NCI-H226 (cell line): ENCODE results near the gene ADARB2.

Experiments used
- DNase-seq: peaks from one replicate; pipeline ENCODE4 v3.0.0-alpha.2; 2015

The ADARB2 gene

DNA sequence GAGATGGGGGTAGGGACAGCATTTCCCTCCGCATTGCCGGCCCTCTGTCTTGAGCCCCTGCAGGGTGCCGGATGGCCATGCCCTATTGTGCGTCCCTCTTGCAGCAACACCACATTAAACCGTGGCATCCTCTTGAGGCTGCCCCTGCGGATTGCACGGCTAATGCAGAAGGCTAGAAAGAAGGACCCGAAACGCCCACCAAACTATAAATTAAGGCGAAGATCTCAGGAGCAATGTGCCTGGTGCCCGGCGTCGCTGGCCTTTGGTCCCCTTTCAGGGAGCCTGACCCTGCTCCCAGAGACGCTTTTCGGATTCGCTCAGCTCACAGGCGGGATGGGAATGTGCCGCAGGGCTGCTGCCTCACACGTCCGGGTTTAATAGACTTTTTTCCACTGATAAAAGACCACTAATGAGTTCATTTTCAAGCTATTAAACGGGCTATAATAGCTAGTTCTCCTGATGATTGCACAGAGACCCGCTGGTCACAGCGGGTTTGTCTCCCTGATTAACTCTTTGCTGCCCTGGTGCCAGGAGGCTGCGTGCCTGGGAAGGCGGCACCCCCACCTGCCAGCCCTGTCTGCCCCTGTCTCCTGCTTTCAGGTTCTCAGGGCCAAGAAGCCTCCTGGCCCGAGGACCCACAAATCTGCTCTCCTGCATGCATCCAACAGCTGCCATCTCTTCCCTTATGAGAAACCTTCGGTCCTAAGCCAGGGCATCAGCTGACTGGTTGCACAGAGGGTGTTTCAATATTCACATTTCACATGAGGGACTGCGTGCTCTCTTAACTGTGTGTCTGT, 128.3 kb downstream of the ADARB2 start:
- DNase-seq: no peak

DNA sequence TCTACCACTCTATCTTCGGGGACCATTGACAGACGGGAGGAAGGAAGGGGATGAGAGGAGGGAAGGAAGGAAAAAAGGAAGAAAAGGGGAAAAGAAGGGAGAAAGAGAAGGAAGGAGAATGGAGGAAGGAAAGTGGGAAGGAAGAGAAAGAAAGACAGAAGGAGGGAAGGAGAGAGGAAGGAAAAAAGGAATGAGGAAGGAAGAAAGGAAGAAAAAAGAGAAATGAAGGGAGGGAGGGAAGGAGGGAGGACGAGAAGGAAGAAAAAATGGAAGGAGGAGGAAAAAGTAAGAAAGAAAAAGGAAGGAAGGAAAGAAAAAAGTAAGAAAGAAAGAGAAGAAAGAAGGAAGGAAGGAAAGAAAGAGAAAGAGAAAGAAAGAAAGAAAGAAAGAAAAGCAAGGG, 128.9 kb downstream of the ADARB2 start:
- no peak for DNase-seq

DNA sequence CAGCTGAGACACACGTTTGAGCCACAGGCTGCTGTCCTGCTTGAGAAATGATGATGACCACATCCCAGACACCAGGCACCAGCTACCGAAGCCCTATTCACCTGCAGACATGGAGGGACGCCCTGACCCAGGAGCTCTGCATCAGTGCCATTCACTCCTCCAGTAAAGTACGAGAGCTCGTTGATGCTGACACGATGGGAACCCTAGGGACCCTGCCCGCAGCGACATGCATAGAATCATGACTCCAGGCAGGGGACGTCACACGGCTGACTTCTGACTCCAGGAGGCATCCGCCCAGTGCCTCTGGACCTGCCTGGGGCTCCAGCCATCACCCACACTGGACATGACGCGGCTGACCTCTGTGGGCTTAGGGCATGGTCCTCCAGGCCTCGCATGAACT, 129.9 kb downstream of the ADARB2 start:
- no peak for DNase-seq

DNA sequence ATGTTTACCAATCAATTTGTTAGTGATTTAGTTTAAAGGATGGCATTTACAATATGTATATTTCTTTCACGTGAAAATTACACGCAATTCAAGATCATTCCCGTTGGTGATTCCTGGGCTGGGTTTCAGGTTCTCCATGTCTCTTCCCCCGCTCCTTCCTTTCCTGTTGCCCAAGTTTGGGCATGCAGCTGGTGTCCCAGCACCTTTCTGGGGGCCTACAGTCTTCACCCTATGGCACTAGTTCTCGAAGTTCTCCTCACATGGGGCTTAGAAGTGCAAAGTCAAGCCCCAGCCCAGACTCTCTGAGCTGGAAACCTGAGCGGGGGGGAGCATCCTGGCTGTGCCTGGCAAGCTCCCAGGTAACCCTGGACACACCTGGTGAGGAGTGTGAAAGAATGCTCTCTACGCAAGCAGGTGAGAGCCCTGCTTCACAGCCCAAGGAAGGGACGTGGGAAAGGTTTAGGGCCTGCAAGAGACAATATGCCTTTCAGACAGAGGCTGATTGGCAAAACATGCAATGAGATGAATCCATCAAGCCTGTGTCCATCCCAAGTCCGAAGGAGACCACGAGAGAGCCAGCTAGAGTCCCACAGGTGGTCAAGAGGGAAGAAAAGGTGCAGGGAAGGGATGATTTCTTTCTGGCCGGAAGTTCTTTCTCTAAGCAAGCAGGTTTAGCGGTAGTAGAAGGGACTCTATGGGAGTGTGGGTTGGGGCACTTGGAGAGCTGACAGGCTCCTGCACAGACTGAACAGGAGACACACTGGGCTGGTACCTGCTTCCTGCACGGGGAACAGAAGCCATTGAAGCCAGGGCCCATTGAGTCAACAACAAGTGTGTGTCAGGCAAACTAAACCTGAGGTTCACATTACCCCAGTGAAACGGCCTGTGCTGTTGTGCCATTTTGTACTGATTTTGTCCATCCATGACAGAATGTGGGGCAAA, 131.1 kb downstream of the ADARB2 start:
- DNase-seq: no peak

DNA sequence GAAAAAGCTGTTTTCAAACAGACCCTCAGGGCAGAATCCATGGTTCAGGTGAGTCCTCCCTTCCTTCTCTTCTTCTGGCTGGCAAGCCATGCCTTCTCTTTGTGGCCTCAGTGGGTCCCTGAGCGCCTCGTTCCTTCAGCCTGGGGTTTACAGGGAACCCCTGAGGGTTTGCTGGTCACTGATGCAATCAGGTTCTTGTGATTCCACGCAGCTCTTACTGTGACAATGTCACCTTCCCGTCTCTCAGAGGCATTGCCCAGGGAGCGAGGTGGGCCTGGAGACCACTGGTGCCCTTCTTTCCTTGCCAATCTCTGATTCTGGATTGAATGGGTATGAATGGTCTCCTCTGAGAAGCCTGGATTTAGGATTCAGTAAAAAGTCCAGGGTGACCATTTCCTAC, 132.2 kb downstream of the ADARB2 start:
- no peak for DNase-seq

DNA sequence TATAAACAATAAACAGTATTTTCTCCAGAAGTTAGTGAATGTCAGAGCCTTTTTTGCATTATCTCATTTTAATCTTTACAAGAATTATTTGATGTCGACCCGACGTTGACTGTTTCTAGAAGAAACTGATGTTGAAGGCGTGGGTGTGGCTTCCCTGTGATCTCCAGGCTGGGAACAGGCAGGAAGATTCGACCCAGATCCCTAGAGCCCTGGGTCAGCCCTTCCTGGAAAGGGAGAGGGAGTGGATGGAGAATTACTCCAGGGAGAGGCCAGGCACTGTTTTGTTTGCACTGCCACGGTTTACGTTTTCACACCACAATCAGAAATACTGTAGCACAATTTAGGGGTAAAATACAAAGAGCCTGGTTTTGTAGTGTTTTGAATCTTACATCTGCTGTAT, 133.1 kb downstream of the ADARB2 start:
- no peak for DNase-seq

DNA sequence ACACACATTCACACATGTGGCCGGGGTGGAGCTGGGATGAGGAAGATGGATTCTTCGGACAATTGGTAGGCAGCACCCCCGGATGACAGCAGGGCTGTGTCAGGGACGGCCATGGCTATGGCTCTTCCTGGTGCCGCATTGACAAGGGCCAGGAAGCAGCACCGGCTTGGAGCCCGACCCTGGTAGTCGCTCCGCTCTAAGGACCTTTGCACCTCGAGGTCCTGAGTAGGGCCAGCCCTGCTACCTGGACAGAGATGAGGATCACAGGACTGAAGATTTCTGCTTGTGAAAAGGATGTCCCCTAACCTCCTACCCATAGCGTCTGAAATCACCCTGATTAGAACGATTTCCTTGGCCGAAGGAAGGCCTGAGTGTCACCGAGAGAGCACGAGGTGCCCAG, 134.1 kb downstream of the ADARB2 start:
- DNase-seq: no peak

DNA sequence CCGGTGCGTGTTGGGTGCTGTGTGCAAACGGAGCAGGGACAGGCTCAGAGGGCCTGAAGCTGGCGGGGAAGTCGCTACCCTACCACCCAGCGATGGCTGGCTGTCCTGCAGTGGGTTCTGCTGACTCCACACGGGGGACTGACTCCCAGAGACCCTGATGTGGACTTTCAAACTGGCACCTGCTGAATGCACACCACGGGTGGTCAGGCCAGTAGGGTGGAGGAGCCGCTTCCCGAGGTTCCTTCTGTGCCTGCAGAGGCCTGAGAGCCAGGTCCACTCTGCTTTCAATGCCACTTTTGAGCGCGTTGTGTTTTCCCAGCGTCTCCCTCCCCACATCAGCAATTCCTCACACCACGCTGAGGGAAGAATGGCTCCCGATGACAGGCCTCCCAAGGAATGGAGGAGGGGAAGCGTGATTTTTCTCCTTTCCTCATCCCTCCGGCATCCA, 135.3 kb downstream of the ADARB2 start:
- no peak for DNase-seq

DNA sequence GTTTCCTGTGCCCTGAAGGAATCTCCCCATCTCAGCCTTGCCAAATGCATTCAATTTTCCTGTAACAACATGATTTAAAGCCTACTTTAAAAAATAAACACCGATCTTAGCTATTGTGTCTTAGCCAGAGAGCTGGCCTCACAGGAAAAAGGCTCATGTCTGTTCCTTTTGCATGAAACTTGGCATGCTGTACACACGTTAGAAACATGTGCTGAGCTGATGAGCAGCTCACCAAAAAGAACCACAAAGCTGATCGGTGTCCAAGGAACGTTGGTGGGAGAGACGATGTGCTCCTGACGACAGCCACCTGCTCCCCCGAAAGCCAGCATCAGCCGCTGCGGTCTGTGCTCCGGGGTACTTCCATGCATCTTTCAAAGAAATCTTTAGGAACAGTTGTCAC, 135.9 kb downstream of the ADARB2 start:
- no peak for DNase-seq

DNA sequence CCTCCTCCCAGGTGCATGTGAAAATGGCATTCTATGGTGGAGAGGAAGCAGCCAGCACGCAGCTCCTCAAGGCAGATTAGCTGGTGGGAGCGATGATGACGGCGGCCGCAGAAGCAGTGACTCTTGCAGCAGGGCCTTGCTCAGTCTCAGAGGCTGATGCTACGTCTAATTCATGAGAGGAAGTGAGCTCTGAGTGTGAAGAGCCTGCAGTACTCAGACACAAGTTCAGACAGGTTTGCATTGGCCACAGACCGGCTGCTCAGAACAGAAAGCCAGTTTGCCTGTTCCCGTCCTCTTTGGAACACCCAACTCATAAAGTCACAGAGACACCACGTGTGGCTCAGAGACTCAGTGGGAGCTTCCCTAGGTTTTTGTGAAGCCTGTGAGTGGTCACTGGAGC, 136.5 kb downstream of the ADARB2 start:
- no peak for DNase-seq

DNA sequence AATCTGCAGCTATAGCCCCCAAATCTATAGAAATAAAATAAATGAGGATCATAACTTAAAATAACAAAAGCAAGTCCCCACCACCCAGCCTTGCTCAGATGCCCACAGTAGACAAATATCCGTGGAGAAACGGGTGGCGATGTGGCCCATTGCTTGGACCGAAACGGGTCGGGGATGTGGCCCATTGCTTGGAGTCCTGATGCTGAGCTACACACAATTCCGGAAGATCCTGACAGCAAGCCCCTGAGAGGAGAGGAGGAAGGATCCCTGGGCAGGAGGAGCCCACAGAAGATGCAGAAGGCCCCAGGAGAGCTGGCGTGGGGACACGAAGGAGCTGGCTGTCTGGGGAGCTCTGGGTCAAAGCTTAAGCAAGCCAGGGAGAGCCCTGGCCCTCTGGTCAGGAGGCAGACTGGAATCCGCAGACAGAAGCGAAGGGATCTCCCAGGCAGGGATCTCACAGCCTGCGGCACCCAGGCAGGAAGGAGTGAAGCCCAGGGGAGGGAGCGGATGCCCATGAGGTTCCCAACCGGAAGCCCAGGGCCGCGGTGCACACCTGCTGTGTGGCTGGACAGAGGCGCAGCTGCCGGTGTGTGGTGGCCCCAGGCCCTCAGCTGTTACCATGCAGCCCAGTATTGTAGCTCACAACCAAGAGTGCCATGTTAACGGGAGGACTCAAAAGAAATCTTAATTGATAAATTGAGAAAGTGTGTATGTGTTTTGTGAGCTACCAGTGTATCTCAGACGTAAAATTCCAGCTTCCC, 138.8 kb downstream of the ADARB2 start:
- DNase-seq: no peak

DNA sequence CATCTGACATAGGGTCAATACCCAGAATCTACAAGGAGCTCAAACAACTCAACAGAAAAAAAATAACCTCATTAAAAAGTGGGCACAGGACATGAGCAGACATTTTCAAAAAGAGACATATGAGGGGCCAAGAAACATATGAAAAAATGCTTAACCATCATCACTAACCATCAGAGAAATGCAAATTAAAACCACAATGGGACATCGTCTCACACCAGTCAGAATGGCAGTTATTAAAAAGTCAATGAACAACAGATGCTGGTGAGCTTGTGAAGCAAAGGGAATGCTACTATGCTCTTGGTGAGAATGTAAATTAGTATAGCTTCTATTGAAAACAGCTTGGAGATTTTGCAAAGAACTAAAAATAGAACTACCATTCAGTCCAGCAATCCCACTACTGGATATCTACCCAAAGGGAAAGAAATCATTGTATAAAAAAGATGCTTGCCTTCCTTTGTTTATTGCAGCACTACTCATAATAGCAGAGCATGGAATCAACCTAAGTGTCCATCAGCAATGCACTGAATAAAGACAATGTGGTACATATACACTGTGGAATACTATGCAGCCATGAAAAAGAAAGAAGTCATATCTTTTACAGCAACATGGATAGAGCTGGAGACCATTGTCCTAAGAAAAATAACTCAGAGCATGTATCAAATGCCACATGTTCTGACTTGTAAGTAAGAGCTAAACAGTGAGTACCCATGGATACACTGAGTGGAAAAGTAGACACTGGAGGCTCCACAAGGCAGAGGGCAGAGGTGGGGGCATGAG, 139.8 kb downstream of the ADARB2 start:
- DNase-seq: no peak

DNA sequence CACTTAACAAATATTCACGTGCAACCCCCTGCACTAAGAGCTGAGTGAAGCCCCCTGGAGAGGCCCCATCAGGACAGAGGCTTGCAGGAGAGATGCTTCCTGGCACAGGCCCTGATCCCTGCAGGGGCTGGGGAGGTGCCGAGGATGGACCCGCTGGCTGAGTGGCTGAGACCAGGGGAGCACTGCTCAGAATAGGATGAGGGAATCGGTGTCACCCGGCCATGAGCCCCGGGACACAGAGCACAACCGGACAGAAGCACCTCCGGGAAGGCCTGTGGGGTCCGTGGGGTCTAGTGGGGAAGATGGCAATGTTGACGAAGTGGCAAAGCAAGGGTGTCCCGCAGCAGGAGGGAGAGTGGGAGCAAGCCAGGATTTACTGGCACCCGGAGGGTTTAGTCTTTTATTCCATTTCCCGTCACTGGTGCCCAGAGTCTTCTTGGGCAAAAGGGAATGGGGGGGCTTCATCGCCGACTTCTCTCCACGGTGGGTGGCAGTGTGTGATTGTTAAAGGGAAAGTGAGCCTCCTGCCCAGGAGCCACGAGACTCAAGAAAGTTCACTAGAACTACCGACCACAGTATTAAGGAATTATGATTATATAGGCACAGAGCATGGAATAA, 140.7 kb downstream of the ADARB2 start:
- no peak for DNase-seq

DNA sequence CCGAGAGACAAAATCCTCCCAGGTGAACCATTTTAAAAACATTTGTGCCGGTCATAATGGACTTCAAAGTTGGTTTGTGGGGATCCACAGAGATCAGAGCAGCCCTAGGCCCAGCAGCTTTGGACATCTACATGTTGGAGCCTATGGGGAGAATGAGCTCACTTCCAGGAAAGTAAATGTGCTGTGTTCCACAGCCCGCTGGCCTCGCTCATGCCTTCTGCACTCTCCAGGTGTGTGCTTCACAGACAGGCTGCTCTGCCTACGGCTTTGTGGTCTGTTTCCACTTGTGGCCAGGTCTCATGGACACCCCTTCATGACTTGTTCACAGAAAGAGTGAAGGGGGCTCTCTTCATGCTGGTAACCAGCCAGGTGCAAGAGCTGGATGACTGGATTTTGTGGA, 141.6 kb downstream of the ADARB2 start:
- DNase-seq: no peak

DNA sequence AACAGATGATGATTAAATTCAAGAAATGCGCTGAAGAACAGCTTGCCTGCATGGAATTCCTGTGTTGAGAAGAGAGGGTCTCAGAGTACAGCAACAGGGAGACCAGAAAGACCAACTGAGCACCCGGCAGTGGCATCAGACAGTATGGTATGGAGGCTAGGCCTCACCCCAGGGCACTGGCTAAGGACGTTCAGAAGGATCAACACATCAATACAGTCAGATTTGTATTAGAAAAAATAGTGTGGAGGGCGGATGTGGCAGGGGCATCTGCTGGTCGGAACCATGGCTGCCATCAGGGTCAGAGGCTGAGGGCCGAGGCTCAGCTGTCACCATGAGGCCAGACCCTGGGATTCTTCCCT, 142.1 kb downstream of the ADARB2 start:
- no peak for DNase-seq

DNA sequence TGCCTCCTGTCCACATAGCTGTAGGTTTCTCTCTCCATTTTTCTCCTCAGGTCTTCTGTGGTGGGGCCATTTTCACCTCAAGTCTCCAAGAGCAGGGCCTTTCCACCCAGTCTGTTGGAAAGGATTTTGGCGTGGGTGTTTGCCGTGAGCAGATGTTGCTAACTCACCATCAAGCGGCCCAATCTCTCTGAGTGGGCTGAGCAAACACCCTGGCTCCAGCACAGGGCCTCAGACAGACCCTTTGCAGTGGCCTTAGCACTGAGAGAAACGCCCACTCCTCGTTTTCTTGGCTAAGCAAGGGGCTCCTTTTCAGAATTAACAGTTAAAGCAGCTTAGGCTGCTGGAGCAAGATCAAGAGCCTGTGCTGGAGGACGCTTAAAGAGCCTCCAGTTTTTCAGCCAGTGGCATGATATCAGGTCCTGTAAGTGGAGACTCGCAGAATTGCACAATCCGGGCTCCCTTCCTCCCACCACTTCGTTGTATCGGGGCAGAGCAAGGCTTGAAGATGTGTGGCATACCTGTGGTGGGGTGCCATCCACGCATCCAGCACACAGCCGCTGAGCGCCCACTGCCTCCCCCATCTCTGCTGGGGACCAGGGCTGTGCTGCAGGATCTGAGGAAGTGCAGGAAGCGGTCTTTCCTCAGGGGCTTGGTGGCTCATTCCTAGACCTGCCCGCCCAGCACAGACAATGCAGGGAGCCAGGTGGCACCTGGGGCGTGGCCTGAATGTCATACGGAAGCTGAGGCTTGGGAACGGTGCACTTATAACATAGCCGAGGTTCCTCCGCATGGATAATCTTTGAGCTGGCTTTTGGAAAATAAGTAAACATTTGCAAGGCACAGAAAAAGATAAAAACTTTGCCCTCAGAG, 142.7 kb downstream of the ADARB2 start:
- DNase-seq: no peak

DNA sequence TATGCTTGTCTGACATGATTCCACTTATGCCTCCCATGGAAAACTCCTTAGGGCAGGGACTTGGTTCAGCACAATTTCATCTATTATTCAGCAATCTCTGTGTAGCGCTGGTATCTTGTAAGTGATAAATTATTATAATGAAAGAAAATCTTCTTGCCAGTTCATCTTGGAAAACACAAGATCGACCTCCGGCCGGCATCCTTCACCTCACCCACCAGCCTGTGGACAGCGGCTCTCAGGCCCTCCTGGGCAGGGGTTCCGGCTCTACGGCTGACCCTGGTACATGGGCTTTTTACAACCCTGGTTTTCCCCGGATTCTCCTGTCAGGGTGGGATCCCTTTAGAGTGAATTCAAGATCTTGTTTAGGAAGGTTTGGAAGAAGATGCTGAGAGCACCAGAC, 145.6 kb downstream of the ADARB2 start:
- DNase-seq: no peak

DNA sequence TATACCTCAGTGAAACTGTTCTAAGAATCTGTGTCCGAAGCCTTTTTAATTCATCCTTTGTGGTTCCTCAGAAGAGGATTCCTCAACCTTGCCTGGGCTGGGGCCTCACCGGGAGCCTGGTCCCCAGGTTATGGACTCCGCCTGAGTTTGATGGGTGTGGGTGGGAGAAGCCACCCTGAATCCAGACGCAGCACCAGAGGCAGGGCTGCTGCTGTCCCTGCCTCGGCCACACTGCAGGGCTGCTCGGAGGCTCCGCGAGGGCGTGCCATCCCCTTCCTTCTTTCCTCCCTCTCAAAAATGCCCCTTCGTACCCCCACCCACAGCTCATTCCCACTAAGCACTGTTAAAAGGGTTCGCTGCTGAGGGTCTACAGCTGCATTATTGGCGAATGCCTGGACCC, 146.3 kb downstream of the ADARB2 start:
- no peak for DNase-seq

DNA sequence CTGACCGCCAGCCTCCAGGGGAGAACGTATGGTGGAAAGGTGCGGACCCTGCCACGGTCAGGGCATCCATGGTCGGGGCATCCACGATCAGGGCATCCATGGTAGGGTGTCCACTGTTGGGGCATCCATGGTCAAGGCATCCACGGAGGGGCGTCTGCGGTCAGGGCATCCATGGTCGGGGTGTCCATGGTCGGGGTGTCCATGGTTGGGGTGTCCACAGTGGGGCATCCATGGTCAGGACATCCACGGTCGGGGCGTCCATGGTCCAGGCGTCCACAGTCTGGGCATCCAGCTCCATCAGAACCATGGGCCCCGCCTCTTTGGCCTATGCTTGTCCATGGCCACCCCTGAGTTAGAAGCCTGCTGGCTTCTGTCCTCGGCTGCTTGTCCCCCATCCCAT, 148.1 kb downstream of the ADARB2 start:
- DNase-seq: no peak

DNA sequence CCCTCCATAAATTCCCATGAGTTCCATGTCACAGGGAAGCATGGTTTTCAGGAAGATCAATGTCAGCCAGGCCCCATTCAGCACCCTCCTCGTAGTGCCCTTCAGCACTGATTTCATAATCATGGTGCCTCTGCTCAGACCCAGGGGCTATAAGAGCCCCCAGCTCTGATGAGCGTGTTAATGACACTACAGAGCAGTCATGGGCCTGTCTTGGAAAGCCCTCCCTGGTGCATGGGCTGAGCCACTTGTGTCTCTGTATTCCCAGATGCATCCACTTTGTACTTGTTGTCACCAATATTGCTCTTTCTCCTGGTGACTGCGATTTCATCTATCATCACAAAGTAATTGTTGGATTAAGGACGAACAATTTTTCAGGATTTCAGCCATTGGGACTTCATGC, 154.6 kb downstream of the ADARB2 start:
- no peak for DNase-seq

DNA sequence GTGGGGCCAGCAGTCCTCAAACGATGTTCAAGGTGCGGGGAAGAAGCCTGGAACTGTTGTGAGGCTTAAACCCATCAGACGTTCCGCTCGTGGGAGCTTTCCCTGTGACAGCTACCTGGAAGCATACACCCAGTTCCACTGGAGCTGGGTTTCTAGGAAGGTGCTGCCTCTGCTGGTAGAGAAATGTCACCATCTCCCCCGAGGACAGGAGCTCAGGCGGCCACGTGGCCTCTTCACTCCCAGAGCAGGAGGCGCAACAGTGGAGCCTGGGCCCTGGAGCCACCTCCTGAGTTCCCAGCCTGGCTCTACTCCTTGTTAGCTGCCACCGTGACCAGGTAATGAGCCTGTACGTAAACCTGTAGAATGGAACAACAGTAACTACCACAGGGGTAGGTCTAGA, 156.1 kb downstream of the ADARB2 start:
- DNase-seq: no peak
